A673 (cell line): ENCODE results near the gene CHRNA7. TPM values are rescaled to one million over a fixed set of nuclear protein-coding genes. Genes with fewer than 3 reads are reported as not detected.

Source experiments
- BruUV-seq: library from RNA; stranded (reverse); fragments of 400-500 nt; replicated peaks from 2 replicates; lab custom pipeline; 2021; lab: Mats Ljungman, UMichigan
- CTCF ChIA-PET: fragments of 300-600 bp; sonication (Branson Sonifier 250); formaldehyde crosslinking; loops from one replicate; lab custom pipeline; 2022; ENCODE audit warnings: antibody characterized with exemption; lab: Charles Lee
- POLR2A ChIA-PET: fragments of 300-600 bp; sonication (Branson Sonifier 250); formaldehyde crosslinking; loops from one replicate; lab custom pipeline; 2022; ENCODE audit warnings: antibody characterized with exemption; ENCODE audit not compliant: low non-redundant PET; lab: Charles Lee
- DNase-seq: peaks from one replicate; pipeline ENCODE4 v3.0.0-alpha.2; 2015; ENCODE audit warnings: low spot score
- H3K27ac ChIP-seq: fragments of 200-600 bp; sonication (generic); 2 replicates; pipeline ENCODE4 v1.5.1; 2016; ENCODE audit warnings: mixed run types, low read depth, mild to moderate bottlenecking, mixed read lengths, antibody characterized with exemption, low read length; ENCODE audit not compliant: poor library complexity, severe bottlenecking
- H3K27me3 ChIP-seq: fragments of 200-600 bp; sonication (generic); replicated peaks from 2 replicates; pipeline ENCODE4 v1.6.1; 2017; ENCODE audit warnings: mixed run types, low read depth, mild to moderate bottlenecking, mixed read lengths, antibody characterized with exemption, low read length; ENCODE audit not compliant: insufficient read depth, poor library complexity
- H3K36me3 ChIP-seq: fragments of 200-600 bp; sonication (generic); 2 replicates; pipeline ENCODE4 v1.6.1; 2016; ENCODE audit warnings: mixed run types, mild to moderate bottlenecking, mixed read lengths, antibody characterized with exemption, low read length; ENCODE audit not compliant: insufficient read depth, poor library complexity, severe bottlenecking
- H3K4me1 ChIP-seq: fragments of 200-600 bp; sonication (generic); 2 replicates; pipeline ENCODE4 v1.6.1; 2017; ENCODE audit warnings: mixed run types, mild to moderate bottlenecking, mixed read lengths, antibody characterized with exemption, low read length; ENCODE audit not compliant: insufficient read depth, poor library complexity, severe bottlenecking
- H3K4me3 ChIP-seq: fragments of 200-600 bp; sonication (generic); 2 replicates; pipeline ENCODE4 v1.5.1; 2016; ENCODE audit warnings: low read depth, mixed run types, mild to moderate bottlenecking, mixed read lengths, low read length; ENCODE audit not compliant: poor library complexity, severe bottlenecking
- H3K9me3 ChIP-seq: fragments of 200-600 bp; sonication (generic); 2 replicates; pipeline ENCODE4 v1.6.1; 2016; ENCODE audit warnings: mixed run types, low read depth, mild to moderate bottlenecking, mixed read lengths, antibody characterized with exemption, low read length; ENCODE audit not compliant: poor library complexity, severe bottlenecking
- CTCF ChIP-seq: fragments of 300-800, 200-600 bp; sonication (generic); conservative IDR thresholded peaks from 2 replicates; pipeline ENCODE4 v1.5.1; 2017; ENCODE audit warnings: low read depth, mild to moderate bottlenecking, antibody characterized with exemption, low read length, moderate library complexity, mixed read lengths
- EZH2 ChIP-seq: fragments of 200-600 bp; sonication (generic); IDR thresholded peaks from 2 replicates; pipeline ENCODE4 v1.6.1; 2017; ENCODE audit warnings: borderline replicate concordance, low read depth, mild to moderate bottlenecking, mixed read lengths, antibody characterized with exemption, low read length; ENCODE audit not compliant: poor library complexity, severe bottlenecking
- intact Hi-C: fragments of 100-400 bp; cut with micrococcal nuclease; formaldehyde crosslinking; loops from one replicate; pipeline ENCODE4 v1.10.0; 2022; ENCODE audit not compliant: unreplicated experiment
- total RNA-seq: library from RNA; stranded (reverse); gene quantifications from 2 replicates; pipeline ENCODE4 v1.2.3, GENCODE V29; 2021

The CHRNA7 gene
- total RNA-seq, 1 experiment from 2014 or later: 3.7 TPM

GRCh38 chr15:32007355-32007960 lies 22.9 kb upstream of the CHRNA7 start:
- no peaks in the 10 kb centered on the region for H3K4me1 ChIP-seq
- H3K27me3 ChIP-seq: no peaks in the 10 kb centered on the region
- no peaks in the 10 kb centered on the region for H3K36me3 ChIP-seq
- no peak for DNase-seq
- BruUV-seq: no TSS peak
- CTCF ChIA-PET: no interaction called here
- no peaks in the 10 kb centered on the region for H3K9me3 ChIP-seq
- no peak overlapping the region for H3K27ac ChIP-seq
- no peak for TF ChIP-seq CTCF
- no peak for TF ChIP-seq EZH2
- POLR2A ChIA-PET: no interaction called here
- no peak overlapping the region for H3K4me3 ChIP-seq
- intact Hi-C loops: no loop called here

- no peak for DNase-seq
- Histone ChIP-seq H3K36me3 (no peaks in the 10 kb centered on the region), H3K27ac (no peak overlapping the region), H3K4me1 (no peaks in the 10 kb centered on the region), H3K9me3 (no peaks in the 10 kb centered on the region), H3K4me3 (no peak overlapping the region), H3K27me3 (no peaks in the 10 kb centered on the region)
- ChIA-PET CTCF (no interaction called here), POLR2A (no interaction called here)
- intact Hi-C loops: no loop called here
- no peak for TF ChIP-seq CTCF
- BruUV-seq: no TSS peak
Measured at GRCh38 chr15:32014953-32015352, 15.4 kb upstream of the CHRNA7 start.

GRCh38 chr15:32020156-32020555 lies 10.2 kb upstream of the CHRNA7 start:
- CTCF ChIA-PET: no interaction called here
- no peaks in the 10 kb centered on the region for H3K9me3 ChIP-seq
- H3K4me1 ChIP-seq: no peaks in the 10 kb centered on the region
- POLR2A ChIA-PET: no interaction called here
- intact Hi-C loops: no loop called here
- no peak overlapping the region for H3K27ac ChIP-seq
- no TSS peak for BruUV-seq
- TF ChIP-seq CTCF (no peak), EZH2 (no peak)
- no peaks in the 10 kb centered on the region for H3K27me3 ChIP-seq
- DNase-seq: no peak
- H3K4me3 ChIP-seq: no peak overlapping the region
- H3K36me3 ChIP-seq: no peaks in the 10 kb centered on the region
